ENCODE results near the gene IL31.

The IL31 gene

DNA sequence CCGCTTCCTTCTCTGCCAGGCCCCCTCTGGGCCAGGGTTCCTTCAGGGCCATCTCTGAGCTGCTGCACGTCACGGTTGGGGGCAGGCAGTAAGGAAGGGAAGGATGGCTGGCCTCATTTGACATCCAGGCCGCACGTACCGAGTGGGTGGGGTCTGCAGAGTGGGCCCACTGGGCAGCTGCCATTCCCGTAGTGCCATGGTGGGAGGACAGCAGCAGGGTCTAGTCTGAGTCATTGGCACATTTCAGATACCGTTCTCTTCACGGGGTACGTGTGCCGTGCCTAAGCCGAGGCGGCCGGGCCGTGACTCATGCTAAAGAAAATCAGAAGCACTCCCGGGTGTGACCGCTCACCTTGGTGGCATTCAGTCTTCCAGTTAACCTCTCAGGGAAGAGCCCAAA is 43.9 kb downstream of the IL31 start:
- no peak for DNase-seq (ENCODE audit: low read depth in 1 of 2, low spot score in 1 of 2)

DNA sequence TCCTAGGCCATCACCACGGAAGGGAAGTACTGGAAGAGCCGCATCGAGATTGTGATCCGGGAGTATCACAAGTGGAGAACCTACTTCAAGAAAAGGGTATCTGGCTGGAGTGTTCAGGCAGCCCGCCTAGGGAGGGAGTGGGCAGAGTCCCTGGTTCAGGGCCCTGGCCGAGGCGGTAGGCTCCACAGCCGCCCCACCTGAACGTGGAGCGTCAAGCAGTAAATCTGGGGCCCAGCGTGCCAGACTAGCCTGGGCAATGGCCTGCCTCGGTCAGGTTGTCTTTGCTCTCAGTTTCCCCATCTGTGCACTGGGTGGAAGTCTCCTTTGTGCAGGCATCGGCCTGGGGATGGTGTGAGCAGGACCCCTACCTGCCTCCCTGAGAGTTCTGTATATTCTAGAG is 44.9 kb downstream of the IL31 start:
- DNase-seq (ENCODE audit: low read depth in 1 of 2, low spot score in 1 of 2) = no peak

DNA sequence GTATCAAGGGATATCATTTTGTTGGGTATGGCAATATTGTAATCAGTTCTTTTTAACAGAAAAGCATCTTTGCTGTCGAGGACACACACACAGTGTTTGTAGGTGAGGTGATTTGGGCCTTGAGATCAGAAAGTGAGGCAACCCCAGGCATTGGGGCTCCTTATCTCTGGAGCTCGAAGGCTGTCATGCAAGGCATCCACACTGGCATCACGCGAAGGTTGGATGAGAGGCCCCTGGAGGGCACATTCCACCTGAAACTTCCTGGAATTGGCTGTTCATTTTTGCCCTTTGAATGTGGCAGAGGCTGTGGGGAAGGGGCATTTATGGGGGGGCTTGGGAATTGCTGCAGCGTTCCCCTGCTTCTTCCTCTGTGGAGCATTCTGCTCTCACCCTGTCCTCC is 45.5 kb downstream of the IL31 start:
- DNase-seq (ENCODE audit: low read depth in 1 of 2, low spot score in 1 of 2) = no peak

DNA sequence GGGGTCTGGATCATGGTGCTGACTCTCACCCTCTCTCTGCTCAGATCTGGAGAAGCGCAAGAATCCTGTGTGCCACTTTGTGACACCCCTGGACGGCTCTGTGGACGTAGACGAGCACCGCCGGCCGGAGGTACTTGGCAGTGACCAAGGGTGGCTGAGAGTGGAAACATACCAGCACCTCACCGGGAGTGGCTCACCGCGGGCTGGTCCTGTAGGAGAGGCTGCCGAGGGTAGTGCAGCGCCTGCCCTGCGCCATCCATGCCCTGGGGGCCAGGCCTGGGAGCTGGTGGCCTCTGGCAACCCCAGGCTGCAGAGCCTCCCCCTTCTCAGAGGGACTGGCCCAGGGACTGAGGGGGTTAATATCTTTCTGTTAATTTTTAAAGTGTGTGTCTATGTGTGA is 46.2 kb downstream of the IL31 start:
- DNase-seq (ENCODE audit: low read depth in 1 of 2, low spot score in 1 of 2) = no peak

DNA sequence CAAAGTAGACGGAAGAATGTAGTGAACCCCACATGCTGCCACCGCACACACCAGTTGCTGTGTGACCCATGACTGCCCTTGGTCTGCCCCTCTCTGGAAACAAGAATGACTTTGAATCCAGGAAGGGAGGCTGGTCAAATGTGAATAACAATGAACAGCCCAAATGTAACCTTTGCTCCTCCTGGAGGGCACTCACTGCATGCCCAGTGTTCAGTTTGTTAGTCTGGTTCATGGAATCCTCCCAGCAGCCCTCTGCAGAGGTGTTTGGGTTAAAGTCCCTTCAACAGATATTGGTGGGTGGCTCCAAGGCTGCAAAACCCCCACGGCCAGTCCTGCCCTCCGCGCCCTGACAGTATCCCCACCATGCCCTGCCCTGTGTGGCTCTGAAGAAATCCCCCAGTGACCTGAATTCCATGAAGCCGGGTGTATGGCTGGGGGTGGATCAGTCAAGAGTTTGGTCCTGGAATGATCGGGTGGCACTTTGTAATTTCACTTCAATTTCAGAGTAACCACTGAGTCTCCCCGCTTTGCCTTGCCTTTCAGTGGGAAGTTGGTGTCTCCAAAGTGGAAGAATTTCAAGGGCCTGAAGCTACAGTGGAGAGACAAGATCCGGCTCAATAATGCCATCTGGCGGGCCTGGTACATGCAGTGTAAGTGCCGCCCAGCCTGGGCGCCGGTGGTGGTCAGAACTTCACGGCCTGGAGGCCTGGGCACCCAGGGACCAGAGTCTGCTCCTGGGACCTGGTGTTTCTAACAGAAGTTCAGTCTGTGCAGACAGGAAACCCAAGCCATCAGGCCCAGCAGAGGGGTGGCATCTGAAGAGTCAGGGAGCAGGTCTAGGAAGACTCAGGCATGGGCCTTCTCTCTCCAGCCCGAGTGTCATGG is 47.1 kb downstream of the IL31 start:
- no peak for DNase-seq (ENCODE audit: low read depth in 1 of 2, low spot score in 1 of 2)

DNA sequence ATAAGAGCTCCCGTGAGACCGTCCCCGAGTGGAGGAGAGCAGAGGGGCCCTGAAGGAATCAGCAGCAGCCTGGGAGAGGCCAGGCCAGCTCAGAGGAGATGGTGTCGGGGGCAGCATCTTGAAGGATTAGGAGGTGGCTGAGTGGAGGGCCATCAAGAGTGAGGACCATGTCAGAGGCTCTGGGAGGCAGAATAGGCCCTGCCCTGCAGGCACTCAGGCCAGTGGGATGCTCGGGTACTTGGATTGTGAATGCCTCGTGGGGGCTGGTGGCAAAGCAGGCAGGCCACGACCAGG is 47.7 kb downstream of the IL31 start:
- DNase-seq (ENCODE audit: low read depth in 1 of 2, low spot score in 1 of 2) = no peak

DNA sequence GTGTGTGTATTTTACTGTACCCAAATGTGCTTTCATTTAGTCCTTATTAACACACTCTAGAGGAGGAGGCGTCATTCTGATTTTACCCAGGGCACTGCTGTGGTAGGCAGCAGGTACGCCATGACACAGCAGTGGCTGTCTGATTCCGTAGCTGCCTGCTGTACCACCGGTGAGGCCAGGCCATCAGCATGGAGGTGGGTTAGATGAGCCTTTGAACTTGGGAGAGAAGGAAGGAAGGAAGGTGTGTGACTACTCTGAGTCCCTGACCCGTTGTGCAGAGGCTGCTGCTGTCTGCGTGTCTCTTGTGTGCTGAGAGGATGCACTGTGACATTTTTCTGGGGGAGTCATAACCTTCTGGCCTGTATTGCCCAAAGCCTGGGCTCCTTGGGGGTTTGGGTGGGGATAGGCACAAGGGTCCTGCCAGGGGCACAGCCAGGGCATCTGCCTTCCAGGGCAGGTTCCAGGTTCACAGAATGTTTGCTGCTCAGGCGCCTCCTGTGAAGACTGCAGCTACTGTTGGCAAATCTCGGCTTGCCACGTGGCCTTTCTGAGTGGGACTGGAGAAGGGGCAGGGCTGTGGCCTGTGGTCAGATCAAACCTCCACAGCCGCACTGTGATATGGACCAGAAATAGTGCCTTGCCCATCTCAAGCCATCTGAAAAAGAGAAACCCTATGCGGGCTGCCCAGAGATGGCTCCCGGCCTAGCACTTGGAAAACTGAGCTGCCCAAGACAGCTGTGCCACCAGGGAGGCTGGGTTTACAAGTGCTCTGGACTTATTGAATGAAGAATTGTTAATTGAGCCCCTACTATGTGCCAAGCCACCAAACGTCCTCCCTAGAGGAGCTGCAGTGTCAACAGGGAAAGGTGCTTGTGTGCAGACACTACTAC is 48.3 kb downstream of the IL31 start:
- DNase-seq (ENCODE audit: low read depth in 1 of 2, low spot score in 1 of 2) = no peak

DNA sequence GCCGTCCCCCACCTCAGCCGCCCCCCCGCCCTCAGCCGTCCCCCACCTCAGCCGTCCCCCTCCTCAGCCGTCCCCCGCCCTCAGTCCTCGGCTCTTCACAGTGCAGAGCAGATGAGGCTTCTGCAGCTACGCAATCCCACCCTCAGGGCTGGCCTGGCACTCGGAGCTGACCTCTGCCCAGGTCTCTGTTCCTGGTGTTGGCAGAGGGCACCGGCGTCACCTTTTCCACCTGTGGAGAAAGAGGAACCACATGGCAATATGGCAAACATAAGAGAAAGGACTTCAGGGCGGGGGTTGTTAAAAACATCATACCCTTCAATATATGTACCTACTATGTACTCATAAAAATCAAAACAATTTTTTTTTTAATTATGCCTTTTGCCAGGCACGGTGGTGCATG is 49.7 kb downstream of the IL31 start:
- no peak for DNase-seq (ENCODE audit: low read depth in 1 of 2, low spot score in 1 of 2)

DNA sequence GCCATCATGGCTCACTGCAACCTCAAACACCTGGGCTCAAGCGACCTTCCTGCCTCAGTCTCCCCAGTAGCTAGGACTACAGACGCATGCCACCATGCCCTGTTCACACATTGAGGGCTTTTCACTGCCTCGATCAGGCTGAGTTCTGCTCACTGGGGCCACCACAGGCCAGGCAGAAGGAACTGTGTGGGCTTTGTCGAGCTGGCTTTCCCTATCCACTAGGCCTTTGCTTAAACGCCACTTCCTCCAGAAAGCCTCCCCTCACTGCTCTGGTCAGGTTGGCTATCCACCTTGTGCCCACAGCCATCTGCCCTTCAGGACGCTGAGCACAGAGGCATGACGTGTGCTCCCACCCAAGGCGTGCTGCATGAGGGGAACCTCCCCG is 50.3 kb downstream of the IL31 start:
- DNase-seq (ENCODE audit: low read depth in 1 of 2, low spot score in 1 of 2) = no peak

DNA sequence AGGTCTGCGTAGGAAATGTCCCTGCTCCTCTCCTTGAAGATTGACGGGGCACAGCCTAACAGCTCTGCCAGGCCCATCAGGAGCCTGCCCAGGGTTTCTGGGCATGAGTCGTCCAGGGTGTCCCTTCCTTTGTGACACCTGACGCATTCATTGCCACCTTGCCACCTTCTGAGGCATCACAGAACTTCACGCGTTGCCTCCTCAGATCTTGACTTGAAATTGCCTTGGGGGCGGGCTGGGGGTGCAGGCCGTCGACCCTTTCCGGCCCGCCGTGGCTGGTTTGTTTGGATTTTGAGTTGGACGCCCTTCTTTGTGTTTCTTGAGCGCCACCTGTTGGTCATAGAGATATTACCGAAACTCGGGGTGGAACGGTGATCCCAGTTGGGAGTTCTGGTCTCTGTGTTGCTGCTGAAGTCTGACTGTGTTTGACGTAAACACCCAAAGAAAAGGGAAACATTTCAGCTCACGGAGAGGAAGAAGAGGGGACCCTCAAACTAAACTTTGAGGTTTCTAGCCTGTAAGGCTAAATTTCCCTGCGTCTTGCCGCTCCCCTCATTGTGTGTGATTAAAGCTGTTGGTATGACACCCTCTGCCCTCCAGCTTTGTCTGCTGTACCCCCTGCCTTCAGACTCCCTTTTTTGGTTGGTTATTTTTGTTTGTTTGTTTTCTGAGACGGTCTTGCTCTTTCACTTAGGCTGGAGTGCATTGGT is 50.8 kb downstream of the IL31 start:
- peak; percentile 35 to 42 for DNase-seq (ENCODE audit: low read depth in 1 of 2, low spot score in 1 of 2)

Measured in stimulated activated CD4-positive, alpha-beta T cell treated with anti-CD3 and anti-CD28 coated beads, Interleukin-15, amount 100 ng/mL, for 1 hour (primary cell).